ENCODE results near the gene HRG.

HRG gene

DNA sequence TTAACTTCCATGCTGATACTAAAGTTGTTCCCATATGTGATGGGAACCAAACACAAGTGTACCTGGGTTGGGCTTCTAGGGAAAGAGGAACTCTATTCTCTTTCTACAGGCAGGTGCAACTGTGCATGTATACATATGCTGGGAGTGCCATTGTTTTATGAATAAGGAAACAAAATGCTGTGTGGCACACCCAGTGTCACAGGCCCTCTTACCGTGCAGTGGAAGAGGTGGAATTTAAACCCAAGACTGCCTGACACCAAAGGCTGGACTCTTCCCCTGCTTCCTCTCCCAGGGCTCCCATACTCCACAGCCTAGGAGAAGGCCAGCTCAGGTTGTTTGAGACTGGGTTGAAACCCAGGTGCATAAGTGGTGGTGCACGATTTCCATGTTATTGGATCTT, 27.6 kb upstream of the HRG start:
- no peak for DNase-seq

GRCh38 chr3:186639778-186640472, 25.9 kb upstream of the HRG start, which contains the start of gene FETUB:
Gene FETUB, plus strand, starts transcription at chr3:186640399. Its CDS starts 62 bp downstream, at chr3:186640461.
- no peak for DNase-seq

DNA sequence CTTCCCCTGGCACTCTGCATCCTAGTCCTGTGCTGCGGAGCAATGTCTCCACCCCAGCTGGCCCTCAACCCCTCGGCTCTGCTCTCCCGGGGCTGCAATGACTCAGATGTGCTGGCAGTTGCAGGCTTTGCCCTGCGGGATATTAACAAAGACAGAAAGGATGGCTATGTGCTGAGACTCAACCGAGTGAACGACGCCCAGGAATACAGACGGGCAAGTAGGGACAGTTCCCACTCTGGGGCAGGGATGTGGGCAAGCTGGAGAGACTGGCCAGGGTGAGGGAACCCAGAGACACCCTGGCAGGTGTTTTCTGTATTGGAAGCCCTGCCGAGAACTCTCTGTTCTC, 25.4 kb upstream of the HRG start:
- DNase-seq = no peak

GRCh38 chr3:186640929-186641328, 24.9 kb upstream of the HRG start:
- no peak for DNase-seq

GRCh38 chr3:186642014-186642413, 23.8 kb upstream of the HRG start:
- no peak for DNase-seq

DNA sequence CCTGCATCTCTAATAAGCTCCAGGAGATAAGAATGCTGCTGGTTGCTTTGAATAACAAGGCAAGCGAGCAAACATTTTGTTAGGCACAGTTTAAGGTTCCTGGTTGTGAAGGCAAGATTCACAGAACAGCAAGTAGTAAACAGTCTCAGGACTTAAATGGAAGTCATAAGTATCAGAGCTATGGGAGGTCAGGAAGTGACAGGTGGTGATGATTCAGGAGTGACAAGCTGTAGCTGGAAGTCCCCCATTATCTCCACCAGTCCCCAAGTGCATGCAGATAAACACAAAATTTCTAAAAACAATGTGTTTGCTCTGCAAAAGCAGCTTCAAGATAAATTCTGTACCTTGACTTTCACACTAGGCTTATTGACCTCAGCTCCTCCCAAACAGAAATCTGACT, 22.3 kb upstream of the HRG start:
- DNase-seq = no peak

- no peak for DNase-seq
Measured at GRCh38 chr3:186644683-186645082, 21.1 kb upstream of the HRG start.

GRCh38 chr3:186646106-186646505, 19.7 kb upstream of the HRG start:
- DNase-seq = no peak

GRCh38 chr3:186646841-186647240, 19.0 kb upstream of the HRG start:
- DNase-seq = no peak

GRCh38 chr3:186648851-186649250, 17.0 kb upstream of the HRG start:
- DNase-seq = no peak

DNA sequence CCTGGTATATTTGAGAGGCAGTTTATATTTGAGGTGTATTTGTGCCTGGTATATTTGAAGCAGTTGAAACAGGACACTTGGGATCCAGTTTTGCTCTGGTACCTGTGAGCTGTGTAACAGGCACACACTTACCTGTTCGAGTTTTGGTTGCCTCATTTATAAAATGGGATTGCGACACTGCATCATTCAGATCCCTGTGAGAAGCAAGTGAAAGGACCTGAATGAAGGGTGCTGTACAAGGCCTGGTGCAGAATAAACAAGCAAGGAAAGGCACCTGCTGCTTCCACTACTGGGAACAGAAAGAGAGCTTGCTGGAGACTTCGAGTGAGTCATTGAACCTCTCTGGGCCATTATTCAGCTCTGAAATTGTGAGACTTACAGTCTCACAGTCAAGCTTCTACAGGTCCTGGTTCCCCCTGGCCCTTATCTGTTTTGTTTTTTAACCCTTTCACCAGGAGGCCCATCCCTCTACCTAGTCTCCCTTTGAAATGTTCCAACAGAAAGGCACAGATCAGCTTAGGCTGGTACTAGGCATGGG, 14.1 kb upstream of the HRG start:
- no peak for DNase-seq

GRCh38 chr3:186653080-186653707, 12.6 kb upstream of the HRG start:
- DNase-seq = no peak

GRCh38 chr3:186653984-186654383, 11.8 kb upstream of the HRG start:
- no peak for DNase-seq

- DNase-seq = no peak
Measured at GRCh38 chr3:186663361-186664118, 2.3 kb upstream of the HRG start.

- DNase-seq = no peak
Measured at GRCh38 chr3:186664119-186664495, 1.7 kb upstream of the HRG start.

GRCh38 chr3:186664506-186664905, 1.3 kb upstream of the HRG start:
- DNase-seq = no peak

- DNase-seq = no peak
Measured at GRCh38 chr3:186668426-186668825, 2.6 kb downstream of the HRG start.

GRCh38 chr3:186669378-186670084, 3.7 kb downstream of the HRG start:
- DNase-seq = no peak

GRCh38 chr3:186670155-186670554, 4.3 kb downstream of the HRG start:
- DNase-seq = no peak

DNA sequence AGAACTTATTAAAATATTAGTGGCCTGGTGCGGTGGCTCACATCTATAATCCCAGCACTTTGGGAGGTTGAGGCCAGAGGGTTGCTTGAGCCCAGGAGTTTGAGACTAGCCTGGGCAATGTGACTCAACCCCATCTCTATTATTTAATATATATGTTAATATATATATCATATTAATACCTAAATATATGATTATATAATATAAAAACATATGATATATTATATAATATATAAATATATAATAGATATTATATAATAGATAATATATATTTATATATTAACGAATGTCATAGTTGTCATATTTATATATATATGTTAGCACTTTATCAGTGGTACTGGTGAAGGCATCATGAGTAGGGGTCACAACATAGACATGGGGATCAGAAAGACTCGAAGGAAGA, 5.2 kb downstream of the HRG start:
- no peak for DNase-seq

DNA sequence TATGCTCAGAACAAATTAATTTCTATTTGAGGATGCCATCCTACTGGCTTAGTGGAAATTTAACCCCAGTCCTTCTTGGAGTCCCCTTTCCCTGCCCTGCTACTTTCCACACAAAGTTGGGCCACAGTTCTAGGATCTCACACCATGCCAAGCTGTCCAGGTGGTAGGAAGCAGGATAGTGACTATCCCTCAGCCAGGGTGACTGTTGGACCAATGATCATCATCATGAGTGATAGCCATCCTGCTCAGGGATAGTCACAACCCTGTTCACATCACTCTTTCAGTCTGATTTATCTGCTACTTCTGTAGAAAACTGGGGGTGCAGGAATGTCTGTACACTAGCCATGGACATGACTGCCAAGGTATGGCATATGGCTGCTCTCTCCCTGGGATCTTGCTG, 12.8 kb downstream of the HRG start:
- DNase-seq = no peak

DNA sequence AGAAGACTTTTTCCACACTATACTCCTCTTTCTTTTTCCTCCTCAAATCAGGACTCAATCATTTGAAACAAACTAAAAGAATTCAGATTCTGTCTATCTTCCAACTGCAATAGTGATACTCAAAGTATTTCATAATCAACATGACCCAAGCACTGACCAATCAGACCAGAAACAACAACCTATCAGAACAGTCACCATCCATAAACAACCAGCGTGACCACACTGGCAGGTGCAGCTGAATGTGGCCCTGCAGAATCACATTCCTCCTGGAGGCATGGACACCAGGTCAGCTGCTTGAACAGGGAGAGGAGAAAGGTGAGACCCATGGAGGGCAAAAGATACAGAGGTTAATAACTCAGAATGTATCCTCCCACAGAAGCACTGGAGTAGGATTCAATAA, 13.3 kb downstream of the HRG start:
- DNase-seq = no peak

GRCh38 chr3:186680869-186681268, 15.1 kb downstream of the HRG start:
- no peak for DNase-seq

Data from T-helper 9 cell (primary cell).